IPS-NIHi11 (cell line): ENCODE measurements around the gene PRG2.
"Not testable (repeated sequence)": the region's sequence is repeated elsewhere in the genome, so short reads cannot be mapped to it uniquely, and the experiment has no call there.

Experiments used
- DNase-seq: peaks from one replicate; pipeline ENCODE4 v3.0.0; 2012; ENCODE audit warnings: mixed read lengths, low spot score

The PRG2 gene

DNA sequence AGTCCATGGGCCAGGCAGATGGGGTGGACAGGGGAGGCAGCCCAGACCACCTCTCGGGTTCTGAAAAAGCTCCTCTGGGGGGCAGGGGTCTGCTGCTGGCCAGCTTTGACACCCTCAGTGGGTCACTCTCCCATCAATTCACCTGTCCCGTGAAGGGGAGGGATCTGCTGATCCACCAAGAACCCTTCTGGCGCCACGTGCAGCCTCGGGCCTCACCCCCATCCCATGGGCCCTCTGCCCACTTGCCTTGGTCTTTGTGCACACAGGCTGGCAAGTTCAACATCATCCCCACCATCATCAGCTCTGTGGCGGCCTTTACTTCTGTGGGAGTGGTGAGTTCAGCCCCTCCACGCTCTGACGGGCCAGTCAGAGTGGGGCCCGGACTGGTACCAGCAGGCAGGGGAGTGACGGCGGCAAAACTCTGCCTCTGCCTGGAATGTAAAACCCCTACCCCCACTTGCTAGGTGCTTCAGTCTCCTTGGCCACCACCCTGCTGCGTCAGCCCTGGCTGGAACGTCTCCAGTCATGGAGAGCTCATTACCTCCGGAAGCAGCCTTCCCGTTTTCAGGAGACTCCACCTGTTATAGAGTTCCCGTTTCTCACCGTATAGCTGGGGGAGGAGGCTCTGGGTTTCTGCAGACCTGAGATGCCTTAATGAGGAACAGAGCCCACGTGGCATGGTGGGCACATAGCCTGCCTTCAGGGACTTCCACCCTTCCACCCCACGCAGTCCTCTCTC lies 22.2 kb downstream of the PRG2 start:
- no peak for DNase-seq

- DNase-seq: peak; percentile 39
Measured at GRCh38 chr11:57364851-57365660, 25.4 kb downstream of the PRG2 start.

DNA sequence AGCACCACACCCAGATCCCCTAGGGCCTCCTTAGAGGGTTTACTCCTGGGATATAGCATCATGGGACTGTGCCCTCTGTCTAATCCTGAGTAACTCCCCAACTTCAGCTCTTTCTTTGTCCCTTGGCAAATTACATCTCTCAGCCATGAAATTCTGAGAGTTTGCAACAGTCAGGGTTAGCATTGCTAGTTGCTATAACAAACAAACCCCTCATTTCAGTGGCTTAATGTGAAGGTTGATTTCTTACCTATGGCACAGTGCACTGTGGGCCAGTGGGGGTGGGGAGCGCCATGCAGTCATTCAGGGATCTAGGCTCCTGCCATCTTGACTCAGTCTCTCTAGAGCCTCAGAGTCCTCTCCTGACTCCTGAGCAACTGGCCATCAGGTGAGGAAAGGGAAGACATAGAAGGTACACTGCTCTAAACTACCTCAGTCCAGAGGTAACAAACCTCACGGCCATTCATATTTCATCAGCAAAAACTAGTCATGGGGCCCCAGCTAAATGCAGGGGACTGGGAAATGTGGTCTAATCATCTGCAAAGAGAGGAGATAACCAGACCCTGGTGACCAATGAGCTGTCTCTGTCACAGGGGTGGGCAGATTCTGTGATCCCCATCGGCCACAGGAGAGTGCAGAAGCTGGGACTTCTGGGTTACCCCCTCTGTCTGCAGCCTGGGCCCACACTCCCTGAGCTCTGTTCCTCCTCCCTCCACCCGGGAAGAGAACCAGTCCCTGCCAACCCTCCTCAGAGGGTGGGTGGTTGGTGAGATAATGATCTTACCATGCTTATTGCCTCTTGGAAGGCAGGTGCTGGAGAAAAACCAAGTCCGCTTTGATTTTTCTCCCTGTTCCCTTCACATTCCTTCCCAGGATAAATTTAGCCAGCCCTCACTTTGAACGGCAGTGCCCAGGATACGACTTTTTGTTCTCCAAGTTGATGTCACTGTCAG lies 27.0 kb downstream of the PRG2 start:
- no peak for DNase-seq

DNA sequence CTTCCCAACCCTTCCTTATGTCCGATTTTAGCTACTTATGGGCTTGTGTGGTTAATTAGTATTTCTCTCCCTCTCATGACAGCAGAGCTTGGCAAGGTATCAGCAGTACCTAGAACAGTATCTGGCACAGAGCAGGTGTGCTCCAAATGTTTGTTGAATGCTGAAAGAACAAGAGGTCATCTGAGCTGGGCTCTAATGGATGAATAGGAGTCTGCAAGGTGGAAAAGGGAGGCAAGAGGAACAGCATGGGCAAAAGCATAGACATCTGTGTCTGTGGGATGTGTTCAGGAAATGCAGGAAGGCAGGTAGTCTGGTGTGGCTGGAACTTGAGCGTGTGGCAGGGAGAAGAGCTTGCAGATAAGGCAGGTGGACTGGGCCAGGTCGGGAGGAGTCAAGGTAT lies 28.5 kb downstream of the PRG2 start:
- no peak for DNase-seq

DNA sequence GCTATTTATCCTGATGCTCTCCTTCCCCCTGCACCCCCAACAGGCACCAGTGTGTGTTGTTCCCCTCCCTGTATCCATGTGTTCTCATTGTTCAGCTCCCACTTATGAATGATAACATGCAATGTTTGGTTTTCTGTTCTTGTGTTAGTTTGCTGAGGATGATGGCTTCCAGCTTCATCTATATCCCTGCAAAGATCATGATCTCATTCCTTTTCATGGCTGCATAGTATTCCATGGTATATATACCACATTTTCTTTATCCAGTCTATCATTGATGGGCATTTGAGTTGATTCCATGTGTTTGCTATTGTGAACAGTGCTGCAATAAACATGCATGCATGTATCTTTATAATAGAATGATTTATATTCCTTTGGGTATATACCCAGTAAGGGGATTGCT lies 29.0 kb downstream of the PRG2 start:
- not testable (repeated sequence) for DNase-seq

GRCh38 chr11:57360991-57361390 lies 29.5 kb downstream of the PRG2 start:
- no peak for DNase-seq

DNA sequence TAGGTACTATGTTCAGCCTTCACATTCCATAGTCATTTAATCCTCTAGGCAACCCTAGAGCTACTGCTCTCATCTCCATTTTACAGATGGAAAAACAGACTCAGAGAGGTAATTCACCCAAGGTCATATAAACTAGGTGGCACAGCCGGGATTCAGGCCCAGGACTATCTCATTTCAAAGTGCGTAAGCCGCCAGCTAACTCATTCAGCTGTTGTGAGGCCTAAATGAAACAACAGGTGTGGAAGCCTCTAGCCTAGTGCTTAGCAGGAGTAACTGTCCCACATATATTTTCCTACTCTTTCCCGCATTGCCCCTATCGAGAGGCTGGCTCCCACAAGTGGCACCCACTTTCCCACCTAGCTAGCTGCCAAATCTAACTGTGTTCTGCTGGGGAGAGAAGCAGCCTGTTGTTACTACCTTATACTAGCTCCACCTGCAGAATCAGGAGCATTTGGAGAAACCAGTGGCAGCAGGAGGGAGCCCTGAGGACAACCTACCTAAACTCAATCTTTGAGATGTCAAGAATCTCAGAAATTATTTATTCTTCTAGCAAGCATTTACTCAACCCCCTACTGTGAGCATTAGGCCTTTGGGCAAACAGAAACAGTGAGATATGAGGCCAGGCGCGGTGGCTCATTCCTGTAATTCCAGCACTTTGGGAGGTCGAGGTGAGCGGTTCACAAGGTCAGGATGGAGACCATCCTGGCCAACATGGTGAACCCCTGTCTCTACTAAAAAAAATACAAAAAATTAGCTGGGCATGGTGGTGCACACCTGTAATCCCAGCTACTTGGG lies 30.4 kb downstream of the PRG2 start:
- DNase-seq: no peak

GRCh38 chr11:57359396-57359795 lies 31.1 kb downstream of the PRG2 start:
- DNase-seq: no peak

GRCh38 chr11:57358991-57359390 lies 31.5 kb downstream of the PRG2 start:
- no peak for DNase-seq

DNA sequence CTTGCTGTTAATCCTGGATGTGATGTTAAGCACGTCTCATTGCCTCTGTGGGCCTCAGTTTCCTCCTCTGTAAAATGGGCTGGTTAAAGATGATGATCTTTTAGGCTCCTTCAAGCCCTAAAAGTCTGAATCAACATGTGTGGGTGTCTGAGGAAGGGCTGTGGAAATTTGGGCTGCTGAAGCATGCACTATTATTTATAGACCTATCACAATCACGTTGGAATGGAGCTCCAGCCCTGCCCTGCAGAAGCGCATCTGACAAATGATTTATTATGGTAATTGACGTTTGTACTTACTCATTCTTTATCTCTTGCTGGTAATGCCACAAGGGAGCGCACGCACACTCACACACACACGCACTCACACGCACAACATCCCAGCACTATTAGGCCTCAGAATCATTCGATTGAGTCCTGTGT lies 31.9 kb downstream of the PRG2 start:
- DNase-seq: no peak

DNA sequence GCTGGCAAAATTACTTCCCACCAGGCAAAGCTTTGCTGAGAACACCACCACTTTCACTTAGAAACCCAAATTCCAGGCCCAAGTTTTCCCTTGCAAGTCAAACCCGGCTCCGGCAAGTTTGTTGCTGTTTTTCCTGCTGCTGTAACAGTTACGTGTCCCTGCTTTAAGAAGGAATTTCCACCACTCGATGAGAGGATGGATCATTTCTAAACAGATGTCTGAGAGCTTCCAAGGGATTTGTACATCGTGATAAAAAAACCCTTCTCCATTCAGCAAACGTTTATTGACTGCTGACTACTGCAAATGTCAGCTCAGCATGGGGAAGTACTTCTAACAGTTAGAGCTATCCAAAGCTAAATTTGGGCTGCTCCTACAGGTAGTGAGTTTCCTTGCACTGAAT lies 32.6 kb downstream of the PRG2 start:
- no peak for DNase-seq

GRCh38 chr11:57357310-57357709 lies 33.1 kb downstream of the PRG2 start:
- DNase-seq: no peak

GRCh38 chr11:57356268-57356667 lies 34.2 kb downstream of the PRG2 start:
- no peak for DNase-seq

GRCh38 chr11:57354699-57355098 lies 35.8 kb downstream of the PRG2 start:
- no peak for DNase-seq

- DNase-seq: no peak
Measured at GRCh38 chr11:57353852-57354251, 36.6 kb downstream of the PRG2 start.

DNA sequence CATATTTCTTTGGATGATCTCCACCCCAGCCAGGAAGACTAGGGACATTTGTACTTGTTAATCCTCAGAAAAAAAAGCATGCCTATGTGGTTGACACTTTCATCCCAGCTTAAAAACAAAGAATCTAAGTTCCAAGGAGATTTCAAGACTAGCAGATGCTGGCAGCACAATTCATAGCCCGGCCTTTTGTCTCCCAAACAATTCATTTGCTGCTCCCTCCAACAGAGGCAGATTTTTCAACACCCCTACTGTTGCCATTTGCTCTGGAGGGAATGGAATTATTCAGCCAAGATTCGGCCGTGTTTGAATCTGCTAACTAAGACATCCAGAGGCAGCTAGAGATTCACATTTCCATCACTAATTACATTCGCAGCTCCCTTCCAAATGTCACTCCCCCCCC lies 37.0 kb downstream of the PRG2 start:
- DNase-seq: no peak

GRCh38 chr11:57353036-57353435 lies 37.4 kb downstream of the PRG2 start:
- DNase-seq: no peak

- DNase-seq: peak; percentile 84
Measured at GRCh38 chr11:57349491-57350274, 40.8 kb downstream of the PRG2 start.

GRCh38 chr11:57348636-57349313 lies 41.7 kb downstream of the PRG2 start:
- no peak for DNase-seq

DNA sequence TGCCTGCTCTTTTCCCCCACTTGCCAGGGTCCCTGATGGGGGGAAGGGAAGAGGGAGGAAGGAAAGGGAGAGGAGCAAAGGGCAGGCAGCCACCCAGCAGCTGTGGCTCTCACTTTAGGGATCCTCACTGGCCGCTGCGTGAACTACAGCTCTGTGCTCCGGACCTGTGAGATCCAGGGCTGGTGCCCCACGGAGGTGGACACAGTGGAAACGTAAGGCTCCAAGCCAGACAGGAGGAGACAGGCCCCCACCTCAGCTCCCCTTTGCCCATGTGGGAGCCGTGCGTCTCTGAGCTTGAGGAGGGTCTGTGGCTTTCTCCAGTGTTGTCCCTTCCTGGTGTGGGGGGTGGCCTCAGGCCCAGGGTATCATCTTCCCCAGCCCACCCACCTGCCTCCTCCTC lies 42.4 kb downstream of the PRG2 start:
- DNase-seq: no peak
